Measurements from ENCODE around the gene ZNF778. TPM values are rescaled to one million over a fixed set of nuclear protein-coding genes. Genes with fewer than 3 reads are reported as not detected.

The ZNF778 gene
- total and polyA plus RNA-seq, 2 of the 13 experiments (the other 11 are each of a cell fraction or from before 2014, with no cell fraction given), result 3.8 to 7.2 TPM

GRCh38 chr16:89216315-89217137 lies 977 bp upstream of the ZNF778 start (continued):
- TF ChIP-seq PRDM4 (CRISPR knock-in tag; IDR thresholded peaks at IDR 0.05; ENCODE audit: borderline replicate concordance), result no peak
- no peak for TF ChIP-seq FOXM1 (CRISPR knock-in tag; IDR thresholded peaks at IDR 0.05)
- no peak for TF ChIP-seq E2F2 (CRISPR knock-in tag; IDR thresholded peaks at IDR 0.05; ENCODE audit: borderline replicate concordance)
- peak; percentile 64 for TF ChIP-seq PHF5A (CRISPR knock-in tag; IDR thresholded peaks at IDR 0.05; ENCODE audit: low read depth, unreplicated experiment)
- peak; percentile 56; the same call in 1 of the 2 replicates for TF ChIP-seq FOXO1 (CRISPR knock-in tag; IDR thresholded peaks at IDR 0.05)
- TF ChIP-seq ZNF777 (CRISPR knock-in tag; IDR thresholded peaks at IDR 0.05), result no peak
- peak; percentile 61 for TF ChIP-seq TEAD3 (CRISPR knock-in tag; optimal IDR thresholded peaks at IDR 0.05; ENCODE audit: borderline replicate concordance)
- TF ChIP-seq MXD4 (CRISPR knock-in tag; IDR thresholded peaks at IDR 0.05), result peak; percentile 81; the same call in 1 of the 2 replicates
- TF ChIP-seq FOXJ3 (CRISPR knock-in tag; IDR thresholded peaks at IDR 0.05; ENCODE audit: borderline replicate concordance), result no peak

Data from HepG2 (cell line).